ENCODE measurements around the gene PON1. TPM values are rescaled to one million over a fixed set of nuclear protein-coding genes. Genes with fewer than 3 reads are reported as not detected.

Gene PON1
- polyA plus RNA-seq, 1 of the 3 experiments (the other 2 are of a cell fraction): not detected

GRCh38 chr7:95318501-95319100 lies 5.7 kb downstream of the PON1 start:
- Histone ChIP-seq H3K4me1 (ENCODE audit: control insufficient read depth in 1 of 2, insufficient read depth in 2 of 2, low read depth in 1 of 2, low read length in 1 of 2) (no peaks in the 10 kb centered on the region), H3K9me3 (no peaks in the 10 kb centered on the region), H3K79me2 (ENCODE audit: insufficient read depth) (no peaks in the 10 kb centered on the region), H3K27me3 (ENCODE audit: insufficient read depth) (no peaks in the 10 kb centered on the region), H3K9me2 (no peaks in the 10 kb centered on the region), H3K36me3 (replicated peaks in 1 of 2; ENCODE audit: control insufficient read depth in 1 of 2, insufficient read depth in 2 of 2, low read length in 1 of 2) (no peaks in the 10 kb centered on the region), H3K27ac (ENCODE audit: low read depth in 2 of 2, low read length in 1 of 2) (no peak overlapping the region), H3K9ac (no peak overlapping the region), H3K4me3 (ENCODE audit: low read depth in 2 of 2, low read length in 1 of 2) (no peak overlapping the region), H4K20me1 (ENCODE audit: insufficient read depth) (no peaks in the 10 kb centered on the region), H3F3A (replicated peaks; ENCODE audit: insufficient read depth) (no peaks in the 10 kb centered on the region), H3K4me2 (no peak overlapping the region), H2AFZ (ENCODE audit: low read depth) (no peak overlapping the region)
- DNase-seq: no peak
- 60% methylated on average over 8 of the region's 8 CpGs for WGBS (ENCODE audit: low lambda C conversion rate)
- no peak for TF ChIP-seq REST (IDR thresholded peaks at IDR 0.05; ENCODE audit: low read depth, low read length)
- no peak for TF ChIP-seq RFX5 (IDR thresholded peaks at IDR 0.05; ENCODE audit: low read length)
- no peak for TF ChIP-seq USF2 (IDR thresholded peaks at IDR 0.05; ENCODE audit: borderline replicate concordance, low read depth, low read length)
- TF ChIP-seq NFIC (IDR thresholded peaks at IDR 0.05; ENCODE audit: borderline replicate concordance): no peak
- no peak for TF ChIP-seq JUND (IDR thresholded peaks at IDR 0.05)
- no peak for TF ChIP-seq ZBTB33 (IDR thresholded peaks at IDR 0.05; ENCODE audit: borderline replicate concordance, low read depth)
- TF ChIP-seq POLR2AphosphoS5 (IDR thresholded peaks at IDR 0.05; ENCODE audit: low read depth, low read length): no peak
- no peak for TF ChIP-seq IRF3 (IDR thresholded peaks at IDR 0.05; ENCODE audit: low read depth, low read length)
- no peak for TF ChIP-seq EP300 (IDR thresholded peaks at IDR 0.05; ENCODE audit: borderline replicate concordance in 1 of 2, low read depth in 1 of 2, low read length in 1 of 2)
- no peak for TF ChIP-seq GATA2 (CRISPR knock-in tag; IDR thresholded peaks at IDR 0.05)
- TF ChIP-seq TCF12 (IDR thresholded peaks at IDR 0.05): no peak
- TF ChIP-seq CTCF (IDR thresholded peaks at IDR 0.05): no peak
- TF ChIP-seq RAD21 (IDR thresholded peaks at IDR 0.05; ENCODE audit: low read length): no peak
- no peak for TF ChIP-seq USF1 (IDR thresholded peaks at IDR 0.05; ENCODE audit: borderline replicate concordance, low read depth)
- TF ChIP-seq RCOR1 (IDR thresholded peaks at IDR 0.05; ENCODE audit: low read length): no peak
- no peak for TF ChIP-seq PBX3 (IDR thresholded peaks at IDR 0.05)
- no peak for TF ChIP-seq FOXJ3 (CRISPR knock-in tag; IDR thresholded peaks at IDR 0.05)
- no peak for TF ChIP-seq SMC3 (IDR thresholded peaks at IDR 0.05; ENCODE audit: low read depth, low read length)
- TF ChIP-seq TAF1 (IDR thresholded peaks at IDR 0.05; ENCODE audit: borderline replicate concordance, low read depth, low read length): no peak
- TF ChIP-seq ELF1 (IDR thresholded peaks at IDR 0.05): no peak
- ChIA-PET POLR2A (no interaction called here), CTCF (no interaction called here)

All from SK-N-SH (cell line).